Kidney epithelial cell (primary cell): ENCODE measurements around the gene GUCY1A2. TPM values are rescaled to one million over a fixed set of nuclear protein-coding genes. Genes with fewer than 3 reads are reported as not detected.

ENCODE experiments used
- DNase-seq: peaks from one replicate; pipeline ENCODE4 v3.0.0-alpha.2; 2010; ENCODE audit warnings: low read depth
- H3K27me3 ChIP-seq: 2 replicates; pipeline ENCODE4 v1.6.0; 2011; ENCODE audit warnings: low read length; ENCODE audit not compliant: control insufficient read depth, insufficient read depth
- H3K36me3 ChIP-seq: 2 replicates; pipeline ENCODE4 v1.5.1; 2011; ENCODE audit warnings: low read length; ENCODE audit not compliant: control insufficient read depth, insufficient read depth
- H3K4me3 ChIP-seq: 2 replicates; pipeline ENCODE4 v1.5.1; 2011; ENCODE audit warnings: low read depth, mild to moderate bottlenecking, control low read depth, low read length
- total RNA-seq: library from RNA; depleted of rRNA; stranded (reverse); fragments of >200 nt; gene quantifications from 2 replicates; pipeline ENCODE4 v1.2.3, GENCODE V29; 2015
- TF ChIP-seq, protein P1 (sequence below): IDR thresholded peaks from 2 replicates; pipeline ENCODE4 v1.5.1; 2011; ENCODE audit warnings: mild to moderate bottlenecking, moderate library complexity, low read length, control low read depth, inconsistent platforms; ENCODE audit not compliant: insufficient read depth, poor library complexity, severe bottlenecking

The GUCY1A2 gene
- total RNA-seq, 1 donor from 2014 or later = 2.0 TPM

DNA sequence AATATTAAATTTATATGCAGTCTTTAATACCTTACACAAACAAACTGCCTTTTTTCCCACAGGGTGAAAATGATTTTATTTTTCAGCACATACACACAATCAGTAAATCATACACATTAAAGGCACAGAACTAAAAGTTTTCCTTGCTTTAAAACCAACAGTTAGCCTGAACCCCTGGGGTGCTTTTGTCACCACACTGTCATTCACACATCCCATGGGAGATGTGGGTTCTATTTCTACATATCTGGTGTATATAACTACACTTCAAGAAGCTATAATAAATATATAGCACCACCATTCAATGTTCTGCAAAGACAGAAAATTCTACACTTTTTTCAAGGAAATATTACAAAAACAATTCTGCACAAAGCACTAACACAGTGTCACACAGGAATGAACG, 197.0 kb downstream of the GUCY1A2 start:
- TF ChIP-seq, protein P1, sequence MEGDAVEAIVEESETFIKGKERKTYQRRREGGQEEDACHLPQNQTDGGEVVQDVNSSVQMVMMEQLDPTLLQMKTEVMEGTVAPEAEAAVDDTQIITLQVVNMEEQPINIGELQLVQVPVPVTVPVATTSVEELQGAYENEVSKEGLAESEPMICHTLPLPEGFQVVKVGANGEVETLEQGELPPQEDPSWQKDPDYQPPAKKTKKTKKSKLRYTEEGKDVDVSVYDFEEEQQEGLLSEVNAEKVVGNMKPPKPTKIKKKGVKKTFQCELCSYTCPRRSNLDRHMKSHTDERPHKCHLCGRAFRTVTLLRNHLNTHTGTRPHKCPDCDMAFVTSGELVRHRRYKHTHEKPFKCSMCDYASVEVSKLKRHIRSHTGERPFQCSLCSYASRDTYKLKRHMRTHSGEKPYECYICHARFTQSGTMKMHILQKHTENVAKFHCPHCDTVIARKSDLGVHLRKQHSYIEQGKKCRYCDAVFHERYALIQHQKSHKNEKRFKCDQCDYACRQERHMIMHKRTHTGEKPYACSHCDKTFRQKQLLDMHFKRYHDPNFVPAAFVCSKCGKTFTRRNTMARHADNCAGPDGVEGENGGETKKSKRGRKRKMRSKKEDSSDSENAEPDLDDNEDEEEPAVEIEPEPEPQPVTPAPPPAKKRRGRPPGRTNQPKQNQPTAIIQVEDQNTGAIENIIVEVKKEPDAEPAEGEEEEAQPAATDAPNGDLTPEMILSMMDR = no peak
- no peaks in the 10 kb centered on the region for H3K27me3 ChIP-seq
- no peak overlapping the region for H3K4me3 ChIP-seq
- no peaks in the 10 kb centered on the region for H3K36me3 ChIP-seq
- DNase-seq = no peak

DNA sequence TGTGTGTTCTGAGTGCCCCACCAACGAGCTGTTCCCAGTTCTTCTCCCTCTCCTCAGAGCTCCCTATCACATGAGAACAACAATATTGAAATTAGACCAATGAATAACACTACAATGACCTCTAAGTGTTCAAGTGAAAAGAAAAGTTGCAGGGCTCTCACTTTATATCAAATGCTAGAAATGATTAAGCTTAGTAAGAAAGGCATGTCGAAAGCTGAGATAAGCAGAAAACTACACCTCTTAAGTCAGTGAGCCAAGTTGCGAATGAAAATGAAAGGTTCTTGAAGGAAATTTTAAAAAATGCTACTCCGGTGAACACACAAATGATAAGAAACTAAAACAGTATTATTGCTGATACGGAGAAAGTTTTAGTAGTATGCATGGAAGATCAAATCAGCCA, 199.8 kb downstream of the GUCY1A2 start:
- H3K36me3 ChIP-seq = no peaks in the 10 kb centered on the region
- DNase-seq = no peak
- TF ChIP-seq, protein P1 = no peak
- H3K27me3 ChIP-seq = no peaks in the 10 kb centered on the region
- no peak overlapping the region for H3K4me3 ChIP-seq

DNA sequence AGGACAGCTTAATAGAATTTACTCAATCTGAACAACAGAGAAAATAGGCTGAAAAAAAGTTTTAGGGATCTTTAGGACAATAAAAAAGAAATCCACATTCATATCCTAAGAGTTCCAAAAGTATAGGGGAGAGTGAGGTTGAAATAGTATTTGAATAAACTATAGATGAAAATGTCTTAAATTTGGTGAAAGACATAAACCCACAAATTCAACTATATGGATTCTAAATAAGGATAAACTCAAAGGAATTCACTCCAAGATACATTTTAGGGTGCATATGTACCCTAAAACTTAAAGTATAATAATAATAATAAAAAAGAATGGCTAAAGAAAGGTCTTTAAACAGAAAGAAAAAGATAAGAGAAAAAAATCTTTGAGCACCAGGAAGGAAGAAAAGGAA, 203.1 kb downstream of the GUCY1A2 start:
- TF ChIP-seq, protein P1 = no peak
- no peaks in the 10 kb centered on the region for H3K36me3 ChIP-seq
- no peak for DNase-seq
- no peak overlapping the region for H3K4me3 ChIP-seq
- no peaks in the 10 kb centered on the region for H3K27me3 ChIP-seq

DNA sequence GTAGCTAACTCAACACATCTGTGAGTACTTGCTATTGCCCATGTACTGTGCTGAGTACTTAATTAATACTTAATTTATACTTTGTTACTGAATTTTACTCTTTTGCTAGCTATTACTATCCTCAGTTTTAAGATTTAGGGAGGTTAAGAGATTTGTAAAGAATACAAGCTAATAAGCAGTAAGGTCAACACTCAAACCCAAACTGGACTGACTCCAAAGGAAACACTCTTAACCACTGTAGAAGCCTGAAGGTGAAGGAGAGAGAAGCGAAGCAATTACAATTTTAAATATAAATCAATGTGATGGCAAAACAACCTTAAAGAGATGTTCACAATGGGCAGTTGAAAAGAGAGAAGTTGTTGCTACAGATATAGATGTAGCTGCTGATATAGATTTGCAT, 204.5 kb downstream of the GUCY1A2 start:
- H3K27me3 ChIP-seq = no peaks in the 10 kb centered on the region
- TF ChIP-seq, protein P1 = no peak
- DNase-seq = no peak
- H3K4me3 ChIP-seq = no peak overlapping the region
- no peaks in the 10 kb centered on the region for H3K36me3 ChIP-seq

DNA sequence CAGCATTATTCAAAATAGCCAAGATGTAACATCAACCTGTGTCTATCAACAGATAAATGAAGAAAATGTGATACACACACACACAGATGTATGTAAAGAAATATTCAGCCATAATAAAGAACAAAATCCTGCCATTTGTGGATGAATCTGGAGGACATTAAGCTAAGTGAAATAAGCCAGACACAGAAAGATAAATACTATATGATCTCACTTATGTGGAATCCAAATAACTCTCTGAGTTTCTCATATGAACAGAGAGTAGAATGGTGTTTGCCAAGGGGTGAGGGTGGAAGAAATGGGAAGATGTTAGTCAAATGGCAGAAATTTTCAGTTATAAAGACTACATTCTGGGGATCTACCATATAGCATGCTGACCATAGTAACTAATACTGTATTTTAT, 224.2 kb downstream of the GUCY1A2 start:
- no peak overlapping the region for H3K4me3 ChIP-seq
- H3K36me3 ChIP-seq = no peaks in the 10 kb centered on the region
- no peaks in the 10 kb centered on the region for H3K27me3 ChIP-seq
- TF ChIP-seq, protein P1 = no peak
- no peak for DNase-seq

DNA sequence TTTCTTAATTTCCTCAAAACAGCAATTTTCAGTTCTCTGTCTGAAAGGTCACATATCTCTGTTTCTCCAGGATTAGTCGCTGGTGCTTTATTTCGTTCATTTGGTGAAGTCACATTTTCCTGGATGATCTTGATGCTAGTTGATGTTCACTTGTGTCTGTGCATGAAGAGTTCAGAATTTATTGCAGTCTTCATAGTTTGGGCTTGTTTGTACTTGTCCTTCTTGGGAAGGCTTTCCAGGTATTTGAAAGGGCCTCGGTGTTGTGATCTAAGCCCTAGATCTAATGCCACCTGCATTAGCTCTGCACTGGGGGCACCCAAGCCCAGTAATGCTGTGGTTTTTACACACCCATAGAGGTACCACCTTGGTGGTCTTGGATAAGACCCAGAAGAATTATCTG, 228.9 kb downstream of the GUCY1A2 start:
- TF ChIP-seq, protein P1 = no peak
- Histone ChIP-seq H3K27me3 (no peaks in the 10 kb centered on the region), H3K36me3 (no peaks in the 10 kb centered on the region), H3K4me3 (no peak overlapping the region)
- no peak for DNase-seq
